VCaP (cell line): ENCODE measurements around the gene NUDCD2.

Experiments used
- H3K27ac ChIP-seq: fragments of 450-650 bp; 2 replicates; pipeline ENCODE4 v1.5.1; 2017
- CTCF ChIP-seq: fragments of 450-650 bp; conservative IDR thresholded peaks from 2 replicates; pipeline ENCODE4 v1.5.1; 2017; ENCODE audit warnings: mild to moderate bottlenecking, moderate library complexity

Gene NUDCD2

GRCh38 chr5:163504079-163504931 lies 44.4 kb upstream of the NUDCD2 start:
- peak overlapping the region; percentile 87 for H3K27ac ChIP-seq
- no peak for TF ChIP-seq CTCF

- no peak for TF ChIP-seq CTCF
- no peak overlapping the region for H3K27ac ChIP-seq
Observed at GRCh38 chr5:163503106-163504078, 43.5 kb upstream of the NUDCD2 start.

- no peak for TF ChIP-seq CTCF
- H3K27ac ChIP-seq: no peak overlapping the region
Observed at GRCh38 chr5:163502521-163502920, 42.6 kb upstream of the NUDCD2 start.

- H3K27ac ChIP-seq: no peak overlapping the region
- TF ChIP-seq CTCF: no peak
Observed at GRCh38 chr5:163498886-163499285, 39.0 kb upstream of the NUDCD2 start.

- H3K27ac ChIP-seq: no peak overlapping the region
- no peak for TF ChIP-seq CTCF
Observed at GRCh38 chr5:163497315-163497714, 37.4 kb upstream of the NUDCD2 start.

- no peak overlapping the region for H3K27ac ChIP-seq
- TF ChIP-seq CTCF: no peak
Observed at GRCh38 chr5:163496286-163496685, 36.4 kb upstream of the NUDCD2 start.

GRCh38 chr5:163489745-163490075 lies 29.8 kb upstream of the NUDCD2 start:
- TF ChIP-seq CTCF: no peak
- H3K27ac ChIP-seq: no peak overlapping the region
